ENCODE results near the gene KRTAP4-4.
"Not testable (repeated sequence)": the region's sequence is repeated elsewhere in the genome, so short reads cannot be mapped to it uniquely, and the experiment has no call there.

KRTAP4-4 gene

DNA sequence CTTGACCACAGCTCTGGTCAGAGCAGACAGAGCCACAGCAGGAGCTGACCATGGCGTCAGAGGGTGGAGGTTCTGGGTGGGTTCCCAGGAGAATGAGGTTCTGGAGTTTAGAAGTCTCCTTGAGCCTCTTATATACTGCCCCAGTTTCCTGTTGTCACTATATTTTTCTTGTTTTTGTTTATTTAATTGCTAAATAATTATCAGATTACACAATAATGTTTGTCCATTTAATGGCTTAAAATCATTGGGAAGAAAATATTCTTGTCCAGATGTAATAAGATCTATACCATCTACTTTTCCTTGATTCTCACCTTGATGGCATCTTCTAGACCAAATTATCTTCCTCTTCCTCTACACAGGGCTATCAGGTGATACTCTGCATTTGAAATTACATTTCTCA lies 7.6 kb upstream of the KRTAP4-4 start, which contains the start of gene KRTAP4-3:
Gene KRTAP4-3, minus strand, starts transcription at position 101 of the 400 bp plus-strand sequence. Its CDS starts 49 bp downstream, at position 52.
- no peak for TF ChIP-seq CTCF (IDR thresholded peaks at IDR 0.05; ENCODE audit: insufficient read depth, low read depth, low read length, missing control alignments)
- no peak within 1 kb of the TSS for H3K4me3 ChIP-seq (ENCODE audit: low read length)
- DNase-seq (ENCODE audit: low read depth), result no peak

- no peak for DNase-seq (ENCODE audit: low read depth)
- no peak overlapping the region for H3K4me3 ChIP-seq (ENCODE audit: low read length)
- no peak for TF ChIP-seq CTCF (IDR thresholded peaks at IDR 0.05; ENCODE audit: insufficient read depth, low read depth, low read length, missing control alignments)
These were observed 7.0 kb upstream of the KRTAP4-4 start for GRCh38 chr17:41167561-41167960.

GRCh38 chr17:41163828-41164227 lies 3.3 kb upstream of the KRTAP4-4 start:
- H3K4me3 ChIP-seq (ENCODE audit: low read length), result no peak overlapping the region
- DNase-seq (ENCODE audit: low read depth), result peak; percentile 42
- TF ChIP-seq CTCF (IDR thresholded peaks at IDR 0.05; ENCODE audit: insufficient read depth, low read depth, low read length, missing control alignments), result no peak

GRCh38 chr17:41160190-41160589 lies 358 bp downstream of the KRTAP4-4 start:
- not testable (repeated sequence) for H3K4me3 ChIP-seq (ENCODE audit: low read length); DNase-seq (ENCODE audit: low read depth)

DNA sequence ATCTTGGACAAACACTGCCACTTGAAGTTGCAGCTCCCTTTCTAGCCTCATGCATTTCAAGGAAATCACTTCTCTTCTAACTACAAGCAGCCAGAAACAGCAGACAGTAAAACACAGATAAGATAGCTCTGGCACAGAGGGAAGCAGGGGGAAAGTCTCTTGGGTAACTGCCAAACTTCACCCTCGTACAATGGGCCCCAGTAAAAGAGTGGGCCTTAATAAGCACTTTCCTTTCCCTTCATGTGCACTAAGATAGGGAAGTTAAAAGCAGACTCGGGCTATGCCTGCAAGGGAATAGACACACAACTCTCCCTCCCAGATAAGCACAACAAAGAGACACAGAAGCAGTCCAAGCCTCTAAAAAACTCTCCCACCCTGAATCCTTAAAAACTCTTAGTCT lies 6.7 kb downstream of the KRTAP4-4 start:
- no peak overlapping the region for H3K4me3 ChIP-seq (ENCODE audit: low read length)
- no peak for TF ChIP-seq CTCF (IDR thresholded peaks at IDR 0.05; ENCODE audit: insufficient read depth, low read depth, low read length, missing control alignments)
- DNase-seq (ENCODE audit: low read depth), result no peak

DNA sequence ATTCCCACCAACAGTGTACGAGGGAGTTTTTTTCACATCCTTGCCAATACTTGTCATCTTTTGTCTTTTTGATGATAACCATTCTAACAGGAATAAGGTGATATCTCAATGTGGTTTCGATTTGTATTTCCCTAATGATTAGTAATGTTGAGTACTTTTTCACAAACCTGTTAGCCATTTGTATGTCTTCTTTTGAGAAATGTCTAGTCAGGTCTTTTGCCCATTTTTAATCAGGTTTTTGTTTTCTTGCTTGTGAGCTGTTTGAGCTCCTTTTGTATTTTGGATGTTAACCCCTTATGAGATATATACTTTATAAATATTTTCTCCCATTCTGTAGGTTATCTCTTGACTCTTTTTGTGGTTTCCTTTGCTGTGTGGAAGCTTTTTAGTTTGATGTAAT lies 9.0 kb downstream of the KRTAP4-4 start:
- TF ChIP-seq CTCF (IDR thresholded peaks at IDR 0.05; ENCODE audit: insufficient read depth, low read depth, low read length, missing control alignments), result no peak
- no peak for DNase-seq (ENCODE audit: low read depth)
- H3K4me3 ChIP-seq (ENCODE audit: low read length), result no peak overlapping the region

DNA sequence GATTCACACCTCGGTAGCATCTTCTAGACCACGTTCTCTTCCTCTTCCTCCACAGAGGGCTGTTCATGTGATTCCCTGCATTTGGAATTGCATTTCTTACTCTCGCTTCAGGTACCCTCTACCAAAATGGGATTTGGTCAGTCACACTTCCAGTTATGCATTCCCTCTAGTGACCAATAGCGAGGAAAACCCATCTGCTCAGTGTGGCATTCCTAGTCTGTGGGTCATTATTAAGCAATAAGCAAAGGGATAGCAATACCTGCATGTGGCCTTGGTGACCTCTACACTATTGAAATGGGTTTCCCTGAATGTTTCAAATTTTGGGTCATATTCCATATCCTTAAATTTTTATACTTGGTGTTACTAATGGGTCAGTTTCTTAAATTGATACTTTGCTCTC lies 10.5 kb downstream of the KRTAP4-4 start:
- DNase-seq (ENCODE audit: low read depth), result no peak
- H3K4me3 ChIP-seq (ENCODE audit: low read length), result no peak overlapping the region

More for the DNA sequence above, 10.5 kb downstream of the KRTAP4-4 start:
- no peak for TF ChIP-seq CTCF (IDR thresholded peaks at IDR 0.05; ENCODE audit: insufficient read depth, low read depth, low read length, missing control alignments)
